ENCODE results near the gene RFC2.

The RFC2 gene

DNA sequence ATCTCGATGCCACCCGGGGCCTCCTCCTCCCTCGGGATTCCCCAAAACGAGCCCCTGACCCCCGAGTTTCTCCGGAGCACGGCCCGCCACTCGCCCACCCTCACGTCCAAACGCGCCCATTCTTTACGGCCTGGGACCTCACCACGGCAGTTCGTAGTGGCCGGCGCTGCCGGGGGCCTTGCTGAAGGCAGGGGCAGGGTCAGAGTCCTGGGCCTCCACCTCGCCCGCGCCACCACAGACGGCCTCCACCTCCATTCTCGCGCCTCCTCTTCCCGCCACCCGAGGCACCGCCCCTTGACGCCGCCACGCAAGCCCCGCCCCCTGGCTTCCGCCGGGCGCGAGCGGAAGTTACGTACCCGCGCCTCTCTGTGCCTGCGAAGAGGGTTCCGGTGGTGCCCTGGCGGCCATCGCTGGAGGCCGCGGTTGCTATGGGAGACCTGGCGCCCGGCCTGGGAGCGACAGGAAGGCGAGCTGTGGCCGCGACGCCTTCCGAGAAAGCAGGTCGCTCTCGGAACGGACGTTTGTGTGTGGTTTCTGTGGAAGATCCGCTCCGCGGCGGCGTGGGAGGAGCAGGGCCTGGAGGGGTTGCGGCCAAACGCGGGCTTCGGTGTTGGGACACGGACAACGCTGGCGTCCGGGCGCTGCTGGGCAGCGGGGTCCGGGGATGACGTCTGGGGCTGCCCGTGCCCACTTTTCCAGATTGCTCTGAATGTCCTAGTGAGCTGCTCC is at the start of gene RFC2:
Gene RFC2 (minus strand): TSS at position 271 of the 729 bp plus-strand sequence. CDS start 16 bp downstream, at position 255.
- DNase-seq (ENCODE audit: low spot score): peak; percentile 95

DNA sequence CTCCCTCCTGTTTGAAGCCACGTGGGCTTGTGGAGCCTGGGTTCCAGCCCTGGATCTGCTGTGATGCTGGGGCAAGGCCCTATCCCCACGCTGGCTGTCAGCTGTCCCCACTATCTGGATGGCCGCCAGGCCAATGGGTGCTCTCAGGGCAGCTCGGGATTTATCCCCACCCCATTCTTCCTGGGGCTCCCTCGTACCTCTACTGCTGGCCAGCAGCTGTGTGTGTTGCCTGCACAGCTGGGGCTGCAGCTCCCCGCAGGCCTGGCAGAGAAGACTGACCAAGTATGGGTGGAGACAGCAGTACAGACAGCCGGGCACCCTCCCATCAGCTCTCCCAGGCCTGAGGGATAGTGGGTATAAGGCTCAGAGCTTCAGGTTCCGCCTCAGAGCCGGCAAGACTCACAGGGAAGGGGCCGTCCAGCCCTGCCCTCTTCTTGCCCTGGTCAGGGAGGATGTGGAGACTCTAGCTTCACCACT is 48.6 kb upstream of the RFC2 start:
- DNase-seq (ENCODE audit: low spot score): no peak

DNA sequence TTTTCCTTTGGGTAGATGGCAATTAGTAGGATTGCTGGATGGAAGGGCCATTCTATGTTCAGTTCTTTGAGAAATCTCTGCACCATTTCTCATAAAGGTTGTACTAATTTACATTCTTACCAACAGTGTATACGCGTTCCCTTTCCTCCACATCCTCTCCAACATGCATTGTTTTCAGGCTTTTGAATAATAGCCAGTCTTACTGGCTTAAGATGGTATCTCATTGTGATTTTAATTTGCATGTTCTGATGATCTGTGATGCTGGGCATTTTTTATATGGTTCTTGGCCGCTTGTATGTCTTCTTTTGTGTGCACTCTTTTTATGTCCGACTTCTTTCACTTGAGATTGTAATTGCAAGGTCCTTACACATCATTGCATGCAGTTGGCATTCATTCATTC is 46.7 kb upstream of the RFC2 start:
- no peak for DNase-seq (ENCODE audit: low spot score)

DNA sequence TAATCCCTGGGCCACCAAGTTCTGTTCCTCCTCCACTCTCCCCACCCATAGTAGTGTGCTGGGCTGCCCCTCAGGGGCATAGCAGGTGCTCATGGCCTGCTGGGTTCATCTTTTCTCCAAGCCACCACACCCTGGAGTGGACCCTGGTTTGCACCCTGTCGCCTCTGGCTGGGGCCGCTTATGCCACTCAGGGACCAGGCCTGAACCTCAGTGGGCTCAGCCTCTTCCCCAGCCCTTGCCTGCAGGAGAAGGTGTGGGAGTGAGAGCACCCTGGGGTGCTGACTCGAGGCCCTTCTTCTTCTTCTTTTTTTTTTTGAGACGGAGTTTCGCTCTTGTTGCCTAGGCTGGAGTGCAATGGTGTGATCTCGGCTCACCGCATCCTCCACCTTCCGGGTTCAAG is 45.2 kb upstream of the RFC2 start:
- no peak for DNase-seq (ENCODE audit: low spot score)

DNA sequence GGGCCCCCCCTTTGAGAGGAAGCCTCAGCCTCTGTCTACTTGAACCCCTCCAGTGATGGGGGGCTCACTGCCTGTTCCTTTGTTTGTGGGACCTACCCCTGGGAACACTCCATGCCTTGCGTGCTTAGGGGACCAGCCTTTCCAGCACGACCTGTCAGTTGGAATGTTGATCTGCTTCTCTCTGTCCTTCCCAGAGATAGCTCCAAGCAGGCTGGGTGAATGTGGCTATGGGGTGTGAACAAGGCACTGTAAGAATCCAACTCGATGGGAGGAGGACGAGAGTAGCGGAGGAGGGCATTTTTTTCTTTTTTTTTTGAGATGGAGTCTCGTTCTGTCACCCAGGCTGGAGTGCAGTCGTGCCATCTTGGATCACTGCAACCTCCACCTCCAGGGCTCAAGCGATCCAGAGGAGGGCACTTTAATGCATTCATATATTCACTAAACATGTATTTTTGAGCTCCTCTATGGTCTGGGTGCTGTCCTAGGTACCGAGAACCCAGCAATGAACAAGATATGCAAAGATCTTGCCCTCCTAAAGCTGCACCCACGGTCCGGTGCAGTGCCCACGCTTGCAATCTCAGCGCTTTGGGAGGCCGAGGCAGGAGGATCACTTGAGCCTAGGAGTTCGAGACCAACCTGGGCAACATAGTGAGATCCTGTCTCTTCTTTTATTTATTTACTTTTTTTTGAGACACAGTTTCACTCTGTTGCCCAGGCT is 43.5 kb upstream of the RFC2 start:
- DNase-seq (ENCODE audit: low spot score): no peak

DNA sequence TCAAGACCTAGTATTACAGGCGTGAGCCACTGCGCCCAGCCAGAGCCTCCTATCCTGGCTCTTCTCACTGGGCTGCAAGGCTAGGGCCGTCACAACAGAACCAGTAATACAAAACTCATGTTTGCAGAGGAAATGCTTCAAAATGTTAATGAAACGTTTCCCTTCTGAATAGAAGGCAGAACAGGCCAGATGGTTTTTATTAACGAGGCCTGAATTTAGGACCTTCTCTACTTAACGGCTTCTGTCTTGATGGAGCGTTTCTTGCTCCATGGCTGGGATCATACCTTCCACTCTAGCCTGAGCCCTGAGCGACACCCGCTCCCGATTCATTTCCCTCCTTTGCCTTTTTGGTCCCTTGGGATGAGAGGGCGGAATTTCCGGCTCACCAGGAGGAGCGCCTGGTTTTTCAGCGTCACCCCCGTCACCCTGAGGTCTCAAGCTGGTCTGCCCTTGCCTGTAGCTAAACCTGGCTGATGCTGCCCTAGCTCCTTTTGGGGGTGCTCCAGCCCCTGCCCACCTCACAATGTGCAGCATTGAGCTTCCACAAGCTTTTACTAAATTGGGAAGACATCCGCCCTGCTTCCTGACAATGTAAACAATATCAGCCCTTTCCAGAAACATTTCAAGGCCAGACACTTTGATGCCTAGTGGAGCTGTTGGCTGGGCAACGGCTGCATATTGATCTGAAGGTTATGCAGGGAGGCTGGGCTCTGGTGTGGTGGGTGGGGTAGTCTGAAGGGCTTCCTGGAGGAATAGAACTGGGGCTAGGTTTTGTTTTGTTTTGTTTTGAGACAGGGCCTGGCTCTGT is 40.2 kb upstream of the RFC2 start:
- DNase-seq (ENCODE audit: low spot score): no peak

DNA sequence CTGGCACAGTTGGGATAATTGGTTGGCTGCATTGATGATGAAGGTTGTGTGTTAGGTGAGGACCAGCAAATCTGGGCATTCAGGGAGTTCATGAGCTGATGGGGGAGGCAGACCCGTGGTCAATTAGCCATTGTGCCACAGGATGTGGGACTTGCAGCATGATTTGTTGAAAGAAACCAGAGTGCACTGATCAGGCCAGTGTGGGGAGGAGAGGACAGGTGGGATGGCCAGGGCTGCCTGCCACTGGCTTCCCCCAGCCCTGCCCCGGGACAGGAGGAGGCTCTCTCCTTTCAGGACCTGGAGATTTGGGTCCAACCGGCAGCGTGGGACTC is 39.3 kb upstream of the RFC2 start:
- no peak for DNase-seq (ENCODE audit: low spot score)

DNA sequence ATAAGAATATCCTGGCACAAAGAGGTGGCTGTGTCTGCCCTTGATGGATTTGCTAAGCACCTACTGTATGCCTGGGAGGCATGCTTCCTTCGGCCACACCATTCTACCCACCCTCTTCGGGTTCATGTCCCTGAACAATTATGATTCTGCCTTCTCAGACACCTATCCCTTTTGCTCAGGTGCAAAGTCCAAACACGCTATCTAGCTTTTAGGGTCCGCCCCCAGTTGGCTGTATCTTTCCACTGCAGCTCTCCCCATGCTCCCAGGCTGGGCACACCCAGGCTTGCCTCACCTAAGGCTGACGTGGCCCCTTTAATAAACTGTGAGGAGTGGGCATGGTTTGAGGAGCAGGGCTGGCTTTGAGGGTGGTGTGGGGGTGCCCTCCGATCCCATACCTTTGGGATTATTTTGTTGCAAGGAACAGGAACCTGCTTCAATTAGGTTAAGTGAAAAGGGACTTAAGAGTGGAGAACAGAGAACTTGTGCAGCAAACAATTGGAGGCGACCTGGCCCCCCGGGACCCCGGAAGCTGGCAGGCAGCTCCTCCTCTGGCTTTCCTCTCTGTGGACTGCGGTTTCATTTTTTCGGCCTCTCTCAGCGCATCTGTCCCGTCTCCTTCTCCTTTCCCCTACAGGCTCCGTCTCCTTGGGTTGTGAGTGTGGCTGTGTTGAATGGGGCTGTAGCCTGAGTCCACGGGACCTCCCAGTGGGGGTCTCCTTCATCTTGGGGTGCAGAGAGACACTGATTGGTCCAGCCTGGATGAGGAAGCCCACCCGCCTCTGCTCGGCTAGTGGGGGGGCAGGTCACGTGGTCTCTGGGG is 38.8 kb upstream of the RFC2 start:
- no peak for DNase-seq (ENCODE audit: low spot score)

DNA sequence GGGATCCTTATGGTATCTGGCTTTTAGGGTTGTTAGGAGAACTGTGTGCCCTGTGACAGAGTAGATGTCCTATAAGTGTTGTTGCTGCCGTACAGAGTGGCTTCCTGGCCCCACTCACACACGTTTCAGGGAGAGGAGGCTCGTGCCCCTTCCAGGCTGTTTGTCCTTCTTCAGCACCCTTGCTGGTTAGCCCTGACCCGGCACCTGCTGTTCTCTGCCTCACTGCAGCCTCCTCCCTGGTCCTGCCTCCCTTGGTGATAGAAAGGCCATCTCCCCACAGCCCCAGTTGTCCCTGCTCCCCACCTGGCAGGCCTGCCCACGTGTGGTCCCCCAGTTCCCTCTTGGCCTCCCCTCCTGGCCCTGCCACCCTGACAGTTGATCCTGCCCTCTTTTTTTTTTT is 37.3 kb upstream of the RFC2 start:
- no peak for DNase-seq (ENCODE audit: low spot score)

DNA sequence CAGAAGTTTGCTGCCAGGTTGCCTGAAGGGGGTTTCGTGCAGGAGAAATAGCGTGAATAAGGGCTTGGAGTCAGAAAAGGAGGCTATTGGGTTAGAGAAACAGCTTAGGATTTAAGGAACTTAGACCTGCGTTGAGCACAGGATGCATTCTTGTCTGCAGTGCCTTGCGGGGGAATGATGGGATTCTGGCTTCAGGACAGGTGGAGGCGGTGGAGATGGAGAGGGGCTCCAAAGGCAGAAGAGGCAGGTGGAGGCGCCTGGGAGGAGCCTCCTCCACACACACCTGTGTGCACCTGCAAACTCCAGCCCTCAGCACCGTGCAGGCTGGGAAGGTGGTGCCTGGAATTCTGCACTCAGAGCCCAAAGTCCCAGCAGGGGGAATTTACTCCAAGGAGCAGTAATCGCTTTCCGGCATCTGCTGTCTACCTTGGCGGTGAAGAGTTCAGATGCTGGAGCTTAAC is 36.8 kb upstream of the RFC2 start:
- no peak for DNase-seq (ENCODE audit: low spot score)

DNA sequence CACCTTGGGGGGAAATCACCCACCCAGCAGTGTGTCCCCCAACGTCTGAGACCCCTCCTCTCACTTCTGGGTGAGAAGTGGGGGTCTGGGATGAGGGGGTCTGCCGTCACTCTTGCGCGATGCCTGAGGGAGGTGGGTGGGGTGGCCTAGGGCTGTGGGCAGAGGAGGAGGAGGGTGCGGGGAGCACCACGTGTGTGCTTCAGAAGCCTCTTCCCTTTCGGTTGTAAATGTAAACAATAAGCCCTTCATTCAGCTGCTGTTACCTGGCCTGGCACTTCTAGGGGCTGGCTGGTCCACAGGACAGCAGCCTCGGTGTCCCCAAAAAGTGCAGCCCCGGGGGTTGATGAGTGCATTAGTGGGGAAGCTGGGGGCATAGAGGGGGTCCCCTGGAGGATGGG is 36.4 kb upstream of the RFC2 start:
- no peak for DNase-seq (ENCODE audit: low spot score)

DNA sequence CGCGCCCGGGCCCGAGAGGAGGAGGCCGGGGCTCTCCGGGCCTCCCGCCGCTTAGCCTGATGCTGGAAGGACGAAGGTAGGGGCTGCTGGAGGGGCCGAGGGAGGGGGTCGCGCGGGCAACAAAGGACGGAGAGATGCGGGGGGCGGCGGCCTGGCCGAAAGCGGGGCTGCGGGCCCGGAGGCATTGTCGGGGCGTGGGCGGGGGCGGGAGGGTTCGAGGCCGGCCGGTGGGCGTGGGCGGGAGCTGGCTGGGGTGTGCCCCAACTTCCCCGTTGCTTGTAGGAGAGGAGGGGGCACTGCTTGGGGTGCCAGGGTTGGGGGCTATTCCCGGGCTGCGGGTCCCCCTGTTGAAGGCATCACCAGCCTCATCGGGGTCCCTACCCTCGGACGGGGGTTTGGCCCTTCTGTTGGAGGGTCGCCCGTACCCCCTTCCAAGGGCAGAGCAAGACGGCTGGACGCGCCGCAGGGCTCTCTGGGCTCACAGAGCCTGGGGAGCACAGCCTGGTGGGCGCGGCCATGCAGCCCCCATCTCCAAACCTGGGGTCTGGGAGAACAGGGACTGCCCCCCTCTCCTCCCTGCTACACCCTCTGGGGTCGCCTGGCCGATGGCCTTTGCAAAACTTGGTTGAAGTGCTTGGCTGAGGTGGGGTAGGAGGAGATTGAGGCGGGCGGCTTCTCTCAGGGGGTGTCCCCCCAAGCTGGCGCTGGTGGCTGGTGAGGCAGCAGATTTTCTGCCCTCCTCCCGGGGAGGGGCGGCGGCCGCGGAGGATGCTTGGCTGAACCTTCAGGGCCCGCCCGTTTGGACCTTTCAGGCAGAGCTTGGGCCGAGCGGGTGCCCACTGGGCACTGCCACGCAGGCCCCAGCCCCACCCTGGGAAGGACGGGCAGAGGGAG is 35.7 kb upstream of the RFC2 start:
- DNase-seq (ENCODE audit: low spot score): peak; percentile 43

DNA sequence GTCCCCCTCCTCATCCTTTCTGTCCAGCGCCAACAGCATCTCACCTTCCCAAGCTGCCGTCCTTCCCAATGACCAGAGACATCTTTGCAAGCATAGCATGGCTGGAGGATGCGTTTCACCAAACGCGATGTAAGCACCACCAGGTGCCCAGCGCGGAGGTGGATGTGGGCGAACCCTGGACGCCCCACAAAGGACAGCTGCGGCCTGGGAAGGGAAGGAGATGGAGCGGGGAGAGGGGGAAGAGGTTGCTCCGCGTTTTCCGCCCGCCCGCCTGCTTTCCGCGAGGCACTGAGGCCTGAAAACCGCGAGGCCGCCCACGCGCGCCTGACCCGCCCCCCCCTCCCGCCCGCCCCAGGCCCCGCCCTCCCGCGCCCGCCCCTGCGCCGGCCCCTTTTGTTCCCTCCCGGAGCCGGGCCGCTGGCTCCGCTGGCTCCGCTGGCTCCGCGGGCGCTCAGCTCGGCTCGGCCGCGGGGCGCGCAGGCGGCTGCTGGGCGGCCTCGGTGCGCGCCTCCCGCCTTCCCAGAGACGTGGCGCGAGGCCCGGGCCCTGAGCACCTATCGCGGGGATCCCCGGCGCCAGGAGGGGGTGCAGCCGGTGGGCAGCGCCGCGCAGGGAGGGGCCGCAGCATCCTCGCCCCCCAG is 34.9 kb upstream of the RFC2 start, which contains the start of gene CLIP2:
Gene CLIP2 (plus strand): TSS at position 390 of the 641 bp plus-strand sequence. CDS start 28,140 bp downstream, outside the sequence.
- DNase-seq (ENCODE audit: low spot score): peak; percentile 67

DNA sequence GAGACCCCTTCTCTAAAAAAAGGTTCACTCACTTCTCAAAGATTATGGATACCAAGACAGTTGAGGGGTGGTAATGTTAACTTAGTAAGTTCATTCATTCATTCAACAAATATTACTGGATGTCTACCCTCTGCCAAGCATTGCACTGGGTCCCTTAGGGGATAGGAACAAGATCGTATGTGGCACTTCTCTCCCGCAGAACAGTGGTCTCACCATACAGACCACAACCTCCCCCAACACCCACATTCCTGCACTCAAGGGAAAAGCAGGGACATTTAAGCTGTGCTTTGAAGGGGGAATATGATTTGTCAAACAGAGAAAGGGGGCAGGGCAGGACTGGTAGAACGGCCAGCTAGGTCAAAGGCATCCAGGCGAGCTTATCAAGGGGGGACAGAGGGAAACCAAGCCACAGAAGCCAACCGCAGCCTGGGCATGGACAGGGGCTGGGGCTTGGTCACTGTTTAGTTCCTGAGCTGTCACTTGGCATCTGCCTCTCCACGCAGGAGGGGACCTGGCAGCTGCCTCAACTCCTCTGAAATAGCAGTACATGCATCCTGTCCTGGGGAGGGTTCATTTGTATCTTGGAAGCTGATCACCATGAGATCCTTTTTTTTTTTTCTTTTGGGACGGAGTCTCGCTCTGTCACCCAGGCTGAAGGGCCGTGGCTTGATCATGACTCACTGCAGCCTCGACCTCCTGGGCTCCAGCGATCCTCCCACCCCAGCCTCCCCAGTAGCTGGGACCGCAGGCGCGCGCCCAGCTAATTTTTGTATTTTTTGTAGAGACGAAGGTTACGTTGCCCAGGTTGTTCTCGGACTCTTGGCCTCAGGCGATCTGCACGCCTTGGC is 34.1 kb upstream of the RFC2 start:
- peak; percentile 26 for DNase-seq (ENCODE audit: low spot score)

DNA sequence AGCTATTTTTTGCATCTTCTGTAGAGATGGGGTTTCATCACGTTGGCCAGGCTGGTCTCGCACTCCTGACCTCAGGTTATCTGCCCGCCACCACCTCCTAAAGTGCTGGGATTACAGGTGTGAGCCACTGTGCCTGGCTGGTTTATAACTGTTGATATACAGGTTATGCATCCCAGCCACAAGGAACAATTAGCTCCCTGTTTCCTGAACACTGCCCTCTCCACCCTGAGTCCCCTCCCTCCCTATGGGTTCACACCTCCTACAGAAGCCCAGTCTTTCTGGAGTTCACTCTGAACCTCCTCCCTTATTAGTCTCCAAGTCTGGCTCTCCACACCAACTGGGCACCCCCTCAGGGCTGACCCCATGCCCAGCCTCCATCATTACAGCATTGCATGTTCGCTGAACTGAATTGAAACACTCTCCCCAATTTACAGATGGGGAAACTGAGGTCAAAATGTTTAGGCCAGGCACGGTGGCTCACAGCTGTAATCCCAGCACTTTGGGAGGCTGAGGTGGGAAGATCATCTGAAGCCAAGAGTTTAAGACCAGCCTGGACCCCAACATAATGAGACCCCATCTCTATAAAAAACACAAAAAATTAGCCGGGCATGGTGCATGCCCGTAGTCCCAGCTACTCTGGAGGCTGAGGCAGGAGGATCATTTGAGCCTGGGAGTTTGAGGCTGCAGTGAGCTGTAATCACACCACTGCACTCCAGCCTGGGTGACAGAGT is 33.3 kb upstream of the RFC2 start:
- no peak for DNase-seq (ENCODE audit: low spot score)

DNA sequence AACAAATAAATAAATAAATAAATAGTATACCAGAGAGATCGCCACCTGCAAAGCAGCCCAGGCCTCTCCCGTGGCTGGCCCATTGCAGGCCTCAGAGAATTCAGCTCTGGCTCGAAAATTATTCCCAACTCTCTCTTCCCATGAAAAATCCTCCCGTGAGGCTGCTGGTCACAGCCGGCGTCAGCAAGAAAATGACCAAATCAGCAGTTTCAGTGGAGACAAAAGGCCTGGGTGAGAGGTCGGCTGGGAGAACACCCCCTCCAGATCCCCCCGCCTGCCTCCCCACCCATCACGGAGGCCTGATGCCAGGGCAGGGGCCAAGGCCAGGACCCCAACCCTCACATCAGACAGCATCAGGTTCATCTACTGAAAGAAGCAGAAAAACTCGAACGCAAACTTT is 31.9 kb upstream of the RFC2 start:
- DNase-seq (ENCODE audit: low spot score): no peak

DNA sequence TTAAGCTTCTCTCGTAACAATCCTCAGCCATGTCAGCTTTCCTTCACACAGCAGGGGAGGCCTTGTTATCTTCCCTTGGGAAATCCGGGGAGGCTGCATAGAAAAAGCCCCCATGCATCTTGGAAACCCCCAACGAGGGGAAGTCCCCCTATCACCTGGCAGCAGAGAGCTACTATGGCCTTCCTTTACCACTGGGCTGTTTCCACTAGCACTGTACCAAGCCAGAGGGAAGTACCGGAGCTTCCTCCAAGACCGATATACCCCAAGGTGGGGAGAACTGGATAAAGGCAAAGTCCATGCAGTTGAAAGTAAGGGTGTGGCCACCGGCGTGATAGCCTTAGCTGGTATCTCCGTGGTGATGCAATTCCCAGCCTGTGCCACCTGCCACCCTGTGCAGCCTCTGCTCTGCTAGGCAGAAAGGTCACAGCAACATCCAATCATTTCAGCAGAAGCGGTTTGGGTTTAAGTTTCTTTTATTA is 30.6 kb upstream of the RFC2 start:
- DNase-seq (ENCODE audit: low spot score): no peak

DNA sequence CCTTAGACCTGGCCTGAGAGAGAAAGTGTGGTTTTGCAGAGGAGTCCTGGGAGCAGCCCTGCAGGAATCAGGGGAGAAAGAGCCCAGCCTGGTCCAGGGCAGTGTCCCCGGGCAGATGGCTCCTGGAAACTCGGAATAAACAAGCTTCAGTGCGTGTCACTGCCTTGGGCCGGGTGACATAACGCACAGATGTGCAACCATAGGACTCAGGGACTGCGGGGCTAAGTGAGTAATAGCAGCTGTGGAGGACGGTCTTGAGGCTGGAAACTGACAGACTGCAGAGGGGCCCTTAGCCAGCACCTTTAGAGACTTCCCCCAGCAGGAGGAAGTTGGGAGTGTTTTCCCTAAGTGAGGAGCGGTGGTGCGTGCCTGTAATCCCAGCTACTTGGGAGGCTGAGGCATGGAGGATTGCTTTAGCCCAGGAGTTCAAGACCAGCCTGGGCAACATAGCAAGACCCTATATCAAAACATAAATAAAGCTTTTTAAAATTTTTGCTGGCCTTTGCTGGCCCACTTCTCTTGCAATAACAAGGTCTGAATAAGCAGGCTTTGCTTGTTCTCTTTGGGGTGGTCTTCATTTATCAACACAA is 29.8 kb upstream of the RFC2 start:
- DNase-seq (ENCODE audit: low spot score): no peak
